OCI-LY7 (cell line): Measurements from ENCODE around the gene SEMA6D. TPM values are rescaled to one million over a fixed set of nuclear protein-coding genes. Genes with fewer than 3 reads are reported as not detected.

Source experiments
- Bru-seq: library from RNA; stranded (reverse); fragments of 400-500 nt; gene quantifications from one replicate; lab custom pipeline; 2021; lab: Mats Ljungman, UMichigan
- BruChase-seq, 2 experiments: library from RNA; stranded (reverse); fragments of 400-500 nt; gene quantifications; one replicate each; lab custom pipeline; 2021; lab: Mats Ljungman, UMichigan
- BruUV-seq: library from RNA; stranded (reverse); fragments of 400-500 nt; replicated peaks from 2 replicates; lab custom pipeline; 2021; lab: Mats Ljungman, UMichigan
- CTCF ChIA-PET: fragments of 300-600 bp; sonication (Branson Sonifier 250); formaldehyde crosslinking; loops from one replicate; lab custom pipeline; 2022; ENCODE audit warnings: antibody characterized with exemption; ENCODE audit not compliant: unreplicated experiment; lab: Charles Lee
- POLR2A ChIA-PET: fragments of 300-600 bp; sonication (Branson Sonifier 250); formaldehyde crosslinking; loops from one replicate; lab custom pipeline; 2022; ENCODE audit warnings: antibody characterized with exemption; lab: Charles Lee
- DNase-seq: peaks from one replicate; pipeline ENCODE4 v3.0.0-alpha.2; 2015; ENCODE audit warnings: low spot score
- H2AFZ ChIP-seq: fragments of 200-600 bp; sonication (generic), shearing (Covaris generic); 2 replicates; pipeline ENCODE4 v1.6.1; 2014; ENCODE audit warnings: mild to moderate bottlenecking, antibody characterized with exemption, low read length, moderate library complexity
- H3K27ac ChIP-seq: fragments of 200-600 bp; sonication (generic); 2 replicates; pipeline ENCODE4 v1.5.1; 2014; ENCODE audit warnings: mixed run types, low read depth, mild to moderate bottlenecking, moderate library complexity, low read length, inconsistent platforms; ENCODE audit not compliant: poor library complexity, severe bottlenecking
- H3K36me3 ChIP-seq: fragments of 200-600 bp; sonication (generic); 2 replicates; pipeline ENCODE4 v1.6.1; 2014; ENCODE audit warnings: mild to moderate bottlenecking, antibody characterized with exemption, low read length, moderate library complexity, mixed read lengths; ENCODE audit not compliant: insufficient read depth
- H3K4me1 ChIP-seq: fragments of 200-600 bp; sonication (generic); 2 replicates; pipeline ENCODE4 v1.5.1; 2014; ENCODE audit warnings: mild to moderate bottlenecking, low read length; ENCODE audit not compliant: insufficient read depth, poor library complexity, severe bottlenecking
- H3K4me2 ChIP-seq: fragments of 200-600 bp; sonication (generic); 2 replicates; pipeline ENCODE4 v1.6.1; 2014; ENCODE audit warnings: mild to moderate bottlenecking, low read length
- H3K4me3 ChIP-seq: fragments of 200-600 bp; sonication (generic); 2 replicates; pipeline ENCODE4 v1.5.1; 2014; ENCODE audit warnings: mild to moderate bottlenecking, low read depth, low read length; ENCODE audit not compliant: poor library complexity, severe bottlenecking
- H3K79me2 ChIP-seq: fragments of 200-600 bp; sonication (generic); 2 replicates; pipeline ENCODE4 v1.6.1; 2016; ENCODE audit warnings: low read depth, mild to moderate bottlenecking, low read length, moderate library complexity, mixed read lengths; ENCODE audit not compliant: insufficient read depth
- H3K9me2 ChIP-seq: fragments of 200-600 bp; sonication (generic); 2 replicates; pipeline ENCODE4 v1.6.1; 2016; ENCODE audit warnings: mild to moderate bottlenecking, low read length, mixed read lengths; ENCODE audit not compliant: insufficient read depth
- H3K9me3 ChIP-seq: fragments of 200-600 bp; sonication (generic); 2 replicates; pipeline ENCODE4 v1.6.1; 2014; ENCODE audit warnings: mild to moderate bottlenecking, mixed run types, low read length, mixed read lengths
- H4K20me1 ChIP-seq: fragments of 200-600 bp; sonication (generic); 2 replicates; pipeline ENCODE4 v1.6.1; 2014; ENCODE audit warnings: mild to moderate bottlenecking, antibody characterized with exemption, low read length, moderate library complexity, mixed read lengths; ENCODE audit not compliant: insufficient read depth
- EZH2phosphoT487 ChIP-seq: fragments of 200-600 bp; sonication (generic); IDR thresholded peaks from 2 replicates; pipeline ENCODE4 v1.6.1; 2018; ENCODE audit warnings: low read depth, borderline replicate concordance, mild to moderate bottlenecking, mixed run types, antibody characterized with exemption, low read length, moderate library complexity, mixed read lengths
- intact Hi-C: fragments of 100-400 bp; cut with micrococcal nuclease; formaldehyde crosslinking; loops from one replicate; pipeline ENCODE4 v1.10.0; 2022; ENCODE audit not compliant: unreplicated experiment
- long read RNA-seq: library from polyadenylated mRNA; stranded (forward); transcript quantifications from one replicate; pipeline ENCODE4 v2.0.0, GENCODE V29; 2022
- total RNA-seq, 2 experiments: library from RNA; depleted of rRNA in 1 of 2; stranded (reverse); fragments of >200 nt in 1 of 2; shearing (Covaris generic) in 1 of 2; gene quantifications; 2 replicates each; pipeline ENCODE4 v1.2.3, GENCODE V29; 2014 to 2022
- TF ChIP-seq, protein P1 (sequence below): fragments of 200-600 bp; sonication (generic); conservative IDR thresholded peaks from 2 replicates; pipeline ENCODE4 v1.5.1; 2014; ENCODE audit warnings: mild to moderate bottlenecking, antibody characterized with exemption, low read length, moderate library complexity, mixed read lengths

The SEMA6D gene, protein sequence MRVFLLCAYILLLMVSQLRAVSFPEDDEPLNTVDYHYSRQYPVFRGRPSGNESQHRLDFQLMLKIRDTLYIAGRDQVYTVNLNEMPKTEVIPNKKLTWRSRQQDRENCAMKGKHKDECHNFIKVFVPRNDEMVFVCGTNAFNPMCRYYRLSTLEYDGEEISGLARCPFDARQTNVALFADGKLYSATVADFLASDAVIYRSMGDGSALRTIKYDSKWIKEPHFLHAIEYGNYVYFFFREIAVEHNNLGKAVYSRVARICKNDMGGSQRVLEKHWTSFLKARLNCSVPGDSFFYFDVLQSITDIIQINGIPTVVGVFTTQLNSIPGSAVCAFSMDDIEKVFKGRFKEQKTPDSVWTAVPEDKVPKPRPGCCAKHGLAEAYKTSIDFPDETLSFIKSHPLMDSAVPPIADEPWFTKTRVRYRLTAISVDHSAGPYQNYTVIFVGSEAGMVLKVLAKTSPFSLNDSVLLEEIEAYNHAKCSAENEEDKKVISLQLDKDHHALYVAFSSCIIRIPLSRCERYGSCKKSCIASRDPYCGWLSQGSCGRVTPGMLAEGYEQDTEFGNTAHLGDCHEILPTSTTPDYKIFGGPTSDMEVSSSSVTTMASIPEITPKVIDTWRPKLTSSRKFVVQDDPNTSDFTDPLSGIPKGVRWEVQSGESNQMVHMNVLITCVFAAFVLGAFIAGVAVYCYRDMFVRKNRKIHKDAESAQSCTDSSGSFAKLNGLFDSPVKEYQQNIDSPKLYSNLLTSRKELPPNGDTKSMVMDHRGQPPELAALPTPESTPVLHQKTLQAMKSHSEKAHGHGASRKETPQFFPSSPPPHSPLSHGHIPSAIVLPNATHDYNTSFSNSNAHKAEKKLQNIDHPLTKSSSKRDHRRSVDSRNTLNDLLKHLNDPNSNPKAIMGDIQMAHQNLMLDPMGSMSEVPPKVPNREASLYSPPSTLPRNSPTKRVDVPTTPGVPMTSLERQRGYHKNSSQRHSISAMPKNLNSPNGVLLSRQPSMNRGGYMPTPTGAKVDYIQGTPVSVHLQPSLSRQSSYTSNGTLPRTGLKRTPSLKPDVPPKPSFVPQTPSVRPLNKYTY
- total RNA-seq (2014; rRNA removed; shearing (Covaris generic)) (not detected in 2 replicates), total RNA-seq (2022) (not detected in 2 replicates), Bru-seq, nascent RNA (not detected), BruChase-seq, experiment 1, labeled RNA remaining after a 6-hour chase (percentile 1 among the genes with signal in this experiment), BruChase-seq, experiment 2, labeled RNA remaining after a 2-hour chase (not detected)
- long read RNA-seq, result 0 reads

DNA sequence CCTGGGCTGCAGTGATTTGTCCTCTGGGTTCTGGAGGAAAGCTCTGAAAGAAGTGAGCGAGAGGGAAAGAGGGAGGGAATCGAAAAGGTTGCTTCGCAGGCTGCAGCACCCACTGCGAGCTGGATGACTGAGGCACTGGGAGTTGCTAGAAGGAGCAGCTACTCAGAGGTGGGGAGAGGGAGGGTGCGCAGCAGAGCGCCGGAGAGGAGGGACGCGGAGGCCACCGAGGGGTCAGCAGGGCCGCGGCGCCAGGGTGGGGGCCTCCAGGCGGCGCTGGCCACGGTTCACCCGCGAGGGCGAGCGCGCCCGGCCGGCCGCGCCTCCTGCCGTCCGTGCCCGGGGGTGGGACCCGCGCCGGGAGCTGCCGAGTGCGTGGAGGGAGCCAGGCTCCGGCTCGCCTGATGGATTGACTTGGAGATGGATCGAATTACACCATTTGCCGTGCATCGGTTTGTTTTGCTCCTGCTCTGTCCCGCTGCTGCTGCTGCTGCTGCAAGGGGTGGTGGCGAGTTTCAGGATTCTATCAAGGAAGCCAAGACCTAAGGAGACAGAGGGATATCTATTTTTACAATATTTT, at the start of gene SEMA6D:
TSS of gene SEMA6D (plus strand) at position 470 of the 577 bp plus-strand sequence. CDS start 42,294 bp downstream, outside the sequence.
- Histone ChIP-seq H3K9me2 (no peaks in the 10 kb centered on the region), H2AFZ (no peak within 1 kb of the TSS)

GRCh38 chr15:47669221-47669620, 48.1 kb upstream of the SEMA6D start:
- DNase-seq, result no peak
- Histone ChIP-seq H3K9me2 (no peaks in the 10 kb centered on the region), H3K79me2 (no peaks in the 10 kb centered on the region), H3K27ac (no peak overlapping the region), H3K4me2 (no peak overlapping the region), H3K36me3 (no peaks in the 10 kb centered on the region), H3K9me3 (no peaks in the 10 kb centered on the region), H3K4me3 (no peak overlapping the region), H4K20me1 (no peaks in the 10 kb centered on the region), H2AFZ (no peak overlapping the region), H3K4me1 (no peaks in the 10 kb centered on the region)
- BruUV-seq, result no TSS peak
- intact Hi-C loops, result no loop called here
- no peak for TF ChIP-seq EZH2phosphoT487
- TF ChIP-seq, protein P1, sequence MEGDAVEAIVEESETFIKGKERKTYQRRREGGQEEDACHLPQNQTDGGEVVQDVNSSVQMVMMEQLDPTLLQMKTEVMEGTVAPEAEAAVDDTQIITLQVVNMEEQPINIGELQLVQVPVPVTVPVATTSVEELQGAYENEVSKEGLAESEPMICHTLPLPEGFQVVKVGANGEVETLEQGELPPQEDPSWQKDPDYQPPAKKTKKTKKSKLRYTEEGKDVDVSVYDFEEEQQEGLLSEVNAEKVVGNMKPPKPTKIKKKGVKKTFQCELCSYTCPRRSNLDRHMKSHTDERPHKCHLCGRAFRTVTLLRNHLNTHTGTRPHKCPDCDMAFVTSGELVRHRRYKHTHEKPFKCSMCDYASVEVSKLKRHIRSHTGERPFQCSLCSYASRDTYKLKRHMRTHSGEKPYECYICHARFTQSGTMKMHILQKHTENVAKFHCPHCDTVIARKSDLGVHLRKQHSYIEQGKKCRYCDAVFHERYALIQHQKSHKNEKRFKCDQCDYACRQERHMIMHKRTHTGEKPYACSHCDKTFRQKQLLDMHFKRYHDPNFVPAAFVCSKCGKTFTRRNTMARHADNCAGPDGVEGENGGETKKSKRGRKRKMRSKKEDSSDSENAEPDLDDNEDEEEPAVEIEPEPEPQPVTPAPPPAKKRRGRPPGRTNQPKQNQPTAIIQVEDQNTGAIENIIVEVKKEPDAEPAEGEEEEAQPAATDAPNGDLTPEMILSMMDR, result no peak
- ChIA-PET POLR2A (no interaction called here), CTCF (no interaction called here)

More for the DNA sequence above, at the start of gene SEMA6D:
- ChIA-PET CTCF (no interaction called here), POLR2A (no interaction called here)
- no peak within 1 kb of the TSS for H3K4me3 ChIP-seq
- H3K9me3 ChIP-seq, result no peaks in the 10 kb centered on the region
- H3K79me2 ChIP-seq, result no peaks in the 10 kb centered on the region
- intact Hi-C loops, result no loop called here
- BruUV-seq, result no TSS peak
- no peaks in the 10 kb centered on the region for H4K20me1 ChIP-seq
- no peak within 1 kb of the TSS for H3K4me2 ChIP-seq
- TF ChIP-seq, protein P1, result no peak
- no peak for TF ChIP-seq EZH2phosphoT487
- H3K4me1 ChIP-seq, result no peaks in the 10 kb centered on the region
- no peaks in the 10 kb centered on the region for H3K36me3 ChIP-seq
- no peak for DNase-seq
- no peak within 1 kb of the TSS for H3K27ac ChIP-seq
